GM12801 (cell line): Measurements from ENCODE around the gene SLCO2A1.

Experiments
- TF ChIP-seq, protein P1 (sequence below): IDR thresholded peaks from one replicate; pipeline ENCODE4 v1.5.1; 2011; ENCODE audit warnings: control low read depth; ENCODE audit not compliant: insufficient read length; ENCODE audit errors: extremely low read depth

The SLCO2A1 gene

DNA sequence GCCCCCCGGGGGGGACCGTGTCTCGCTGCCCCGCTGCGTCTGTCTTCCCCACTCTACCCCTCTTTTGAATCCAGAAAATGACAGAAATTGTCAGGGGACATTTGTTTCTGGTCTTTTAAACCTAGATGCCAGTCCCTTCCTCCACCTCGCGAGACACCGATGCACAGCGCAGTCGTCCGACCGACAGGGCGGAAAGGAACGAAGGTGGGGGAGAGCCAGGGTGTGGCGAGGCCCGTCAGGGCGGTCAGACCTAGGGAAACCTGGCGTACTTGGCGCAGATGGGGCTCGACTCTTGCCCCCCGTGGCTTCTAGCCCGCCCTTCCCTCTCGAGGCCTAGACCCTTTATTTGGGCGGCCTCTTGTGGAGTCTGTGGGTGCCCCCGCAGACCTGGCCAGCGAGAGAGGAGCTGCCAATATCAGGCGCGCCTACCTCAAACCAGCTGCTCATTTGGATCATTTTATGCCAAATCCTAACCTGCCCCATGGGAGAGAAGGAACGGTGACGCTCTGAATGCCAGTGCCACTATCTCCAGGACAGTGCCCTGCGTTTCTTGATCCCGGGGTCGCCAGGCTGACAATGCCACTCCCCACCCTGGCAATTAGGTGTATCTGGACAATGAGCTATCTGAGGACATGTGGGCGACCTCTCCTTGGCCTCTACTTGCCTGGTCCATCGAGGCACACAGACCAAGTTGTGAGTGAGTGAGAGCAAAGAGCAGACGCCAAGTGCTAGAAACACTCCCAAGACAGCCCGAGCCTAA lies 133.5 kb downstream of the SLCO2A1 start:
- TF ChIP-seq, protein P1, sequence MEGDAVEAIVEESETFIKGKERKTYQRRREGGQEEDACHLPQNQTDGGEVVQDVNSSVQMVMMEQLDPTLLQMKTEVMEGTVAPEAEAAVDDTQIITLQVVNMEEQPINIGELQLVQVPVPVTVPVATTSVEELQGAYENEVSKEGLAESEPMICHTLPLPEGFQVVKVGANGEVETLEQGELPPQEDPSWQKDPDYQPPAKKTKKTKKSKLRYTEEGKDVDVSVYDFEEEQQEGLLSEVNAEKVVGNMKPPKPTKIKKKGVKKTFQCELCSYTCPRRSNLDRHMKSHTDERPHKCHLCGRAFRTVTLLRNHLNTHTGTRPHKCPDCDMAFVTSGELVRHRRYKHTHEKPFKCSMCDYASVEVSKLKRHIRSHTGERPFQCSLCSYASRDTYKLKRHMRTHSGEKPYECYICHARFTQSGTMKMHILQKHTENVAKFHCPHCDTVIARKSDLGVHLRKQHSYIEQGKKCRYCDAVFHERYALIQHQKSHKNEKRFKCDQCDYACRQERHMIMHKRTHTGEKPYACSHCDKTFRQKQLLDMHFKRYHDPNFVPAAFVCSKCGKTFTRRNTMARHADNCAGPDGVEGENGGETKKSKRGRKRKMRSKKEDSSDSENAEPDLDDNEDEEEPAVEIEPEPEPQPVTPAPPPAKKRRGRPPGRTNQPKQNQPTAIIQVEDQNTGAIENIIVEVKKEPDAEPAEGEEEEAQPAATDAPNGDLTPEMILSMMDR: no peak

DNA sequence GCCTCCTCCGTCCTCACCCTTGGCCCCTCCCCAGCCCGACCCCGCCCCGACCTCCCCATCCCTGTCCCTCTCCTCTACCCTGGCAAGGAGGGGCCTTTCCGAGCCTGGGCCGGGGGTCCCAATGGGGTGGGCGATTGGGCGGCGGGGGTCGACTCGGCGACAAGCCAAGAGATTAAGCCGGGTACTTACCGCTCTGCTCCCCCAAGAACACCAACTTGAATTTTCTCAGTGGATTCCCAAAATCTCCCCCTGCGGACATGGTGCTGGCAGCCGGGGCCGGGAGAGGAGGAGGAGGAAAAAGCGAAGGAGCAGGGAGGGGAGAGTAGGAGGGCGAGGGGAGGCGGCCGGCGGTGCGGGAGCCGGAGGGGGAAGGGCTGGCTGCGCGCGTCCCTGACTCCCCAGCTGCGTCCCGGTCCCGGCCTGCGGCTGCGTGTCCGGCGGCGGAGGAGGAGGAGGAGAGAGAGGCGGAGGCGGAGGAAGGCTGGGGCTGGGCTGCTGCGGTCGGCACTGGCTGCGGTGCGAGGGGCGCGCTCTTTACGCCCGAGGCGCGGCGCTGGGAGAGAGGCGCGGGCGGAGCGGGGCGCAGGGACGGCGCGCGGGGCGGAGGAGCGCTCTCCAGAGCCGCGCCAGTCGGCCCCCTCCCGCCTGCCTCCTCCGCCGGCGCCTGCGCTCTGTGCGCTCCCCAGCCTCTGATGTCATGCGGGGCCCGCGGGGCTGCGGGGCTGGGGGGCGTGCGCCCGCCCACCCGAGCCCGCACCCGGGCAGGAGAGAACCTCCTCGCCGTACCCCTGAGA lies 134.3 kb downstream of the SLCO2A1 start, which contains the start of gene RAB6B:
TSS of gene RAB6B (minus strand) at position 675 of the 794 bp plus-strand sequence. CDS start at position 259, 416 bp downstream.
- TF ChIP-seq, protein P1: no peak

DNA sequence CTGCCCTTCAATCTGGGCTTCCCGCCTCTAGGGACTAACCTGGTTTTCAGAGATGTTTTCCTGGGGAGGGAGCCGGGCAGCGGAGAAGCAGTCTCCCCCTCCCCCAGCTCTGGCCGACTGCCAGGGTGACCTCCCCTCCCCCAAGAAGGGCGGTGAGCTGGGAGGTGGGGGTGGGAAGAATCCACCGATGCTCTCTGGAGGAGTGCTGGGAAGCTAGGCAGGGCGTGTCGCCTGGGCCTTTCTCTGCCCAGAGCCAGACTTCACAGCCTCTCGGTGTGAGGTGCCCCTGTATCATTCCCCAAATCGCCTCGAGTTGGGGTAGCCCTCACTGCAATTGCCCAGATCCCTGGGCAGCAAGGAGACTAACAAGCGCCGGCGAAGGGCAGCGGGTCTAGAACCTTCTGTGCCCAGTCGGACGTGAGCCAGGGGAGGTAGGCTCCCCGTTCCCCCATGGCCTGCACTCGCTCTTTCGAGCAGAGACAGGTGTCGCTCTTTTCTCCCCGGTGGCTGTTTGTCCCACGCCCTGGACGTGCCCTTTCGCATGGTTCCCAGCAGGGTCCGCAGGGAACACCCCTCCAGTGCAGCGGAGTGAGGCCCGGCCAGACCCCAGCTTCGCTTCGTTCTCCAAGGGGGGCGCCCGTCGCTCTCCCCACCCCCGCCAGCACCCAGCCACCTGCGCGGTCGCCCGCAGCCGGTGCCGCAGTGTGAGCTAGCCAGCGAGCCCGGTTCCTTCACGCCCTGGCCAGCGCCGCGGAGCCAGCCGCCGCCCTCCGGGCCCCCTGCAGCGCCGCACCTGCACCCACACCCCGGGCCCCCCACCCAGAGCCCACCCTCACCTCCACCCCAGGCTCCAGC lies 135.1 kb downstream of the SLCO2A1 start:
- TF ChIP-seq, protein P1: no peak

DNA sequence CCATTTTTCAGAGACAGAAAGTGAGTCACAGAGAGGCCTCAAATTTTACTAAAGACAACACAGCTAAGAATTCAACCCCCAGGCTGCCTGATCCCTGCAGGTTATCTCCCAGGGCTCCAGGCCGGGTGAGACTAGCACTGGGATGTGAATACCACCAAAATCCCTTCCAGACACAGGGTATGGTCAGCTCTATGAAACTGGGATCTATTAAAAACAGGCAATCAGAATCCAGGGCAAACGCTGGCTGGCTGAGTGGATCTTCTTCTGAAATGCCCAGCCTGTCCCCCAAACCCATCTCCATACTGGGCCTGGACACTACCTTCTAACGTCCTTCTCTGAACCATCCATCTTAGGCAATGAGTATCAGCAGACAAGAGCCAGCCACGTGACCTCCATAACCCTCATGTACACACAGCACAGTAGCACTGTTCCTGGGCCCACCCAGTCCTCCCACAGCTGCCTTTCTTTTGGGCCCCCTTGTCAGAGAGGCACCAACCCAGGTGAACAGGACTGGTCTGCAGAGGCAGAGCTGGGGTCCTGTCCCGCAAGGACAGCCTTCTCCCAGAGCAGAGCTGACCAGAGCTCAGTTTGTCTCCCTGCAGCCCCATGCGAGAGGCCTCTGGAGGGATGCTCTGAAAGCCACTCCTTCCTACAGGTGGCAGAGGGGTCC lies 135.9 kb downstream of the SLCO2A1 start:
- TF ChIP-seq, protein P1: no peak

DNA sequence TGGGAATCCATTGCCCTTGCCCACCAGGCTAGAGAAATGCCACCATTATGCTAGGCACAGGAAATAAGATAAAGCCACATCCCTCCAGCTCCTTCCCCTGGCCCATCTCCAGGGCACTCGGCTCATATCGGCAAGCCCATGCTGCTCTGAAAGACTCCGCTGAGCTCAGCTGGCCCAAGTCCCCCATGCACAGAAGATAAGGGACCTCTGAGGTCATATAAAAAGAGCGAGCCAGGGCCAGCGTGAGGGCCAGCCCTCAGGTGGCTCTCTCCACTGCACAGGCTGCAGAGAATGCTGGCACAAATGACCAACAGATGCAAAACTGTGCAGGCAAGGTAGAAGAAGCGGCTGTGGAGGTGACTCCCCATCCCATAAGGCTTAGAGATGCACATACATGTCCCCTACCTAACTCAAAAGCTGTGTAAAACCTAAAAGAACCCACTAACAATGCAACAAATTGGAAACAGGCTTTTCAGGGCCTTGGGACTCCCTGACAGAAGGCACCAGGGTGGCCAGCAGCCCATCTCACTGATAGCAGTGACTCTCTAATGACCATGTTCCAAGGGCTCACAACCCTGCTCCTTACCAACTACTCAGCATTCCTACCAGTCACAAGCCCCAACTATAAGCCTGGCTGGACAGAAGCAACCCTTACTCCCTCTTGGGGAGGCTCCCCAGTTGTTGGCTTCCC lies 137.0 kb downstream of the SLCO2A1 start:
- TF ChIP-seq, protein P1: no peak

DNA sequence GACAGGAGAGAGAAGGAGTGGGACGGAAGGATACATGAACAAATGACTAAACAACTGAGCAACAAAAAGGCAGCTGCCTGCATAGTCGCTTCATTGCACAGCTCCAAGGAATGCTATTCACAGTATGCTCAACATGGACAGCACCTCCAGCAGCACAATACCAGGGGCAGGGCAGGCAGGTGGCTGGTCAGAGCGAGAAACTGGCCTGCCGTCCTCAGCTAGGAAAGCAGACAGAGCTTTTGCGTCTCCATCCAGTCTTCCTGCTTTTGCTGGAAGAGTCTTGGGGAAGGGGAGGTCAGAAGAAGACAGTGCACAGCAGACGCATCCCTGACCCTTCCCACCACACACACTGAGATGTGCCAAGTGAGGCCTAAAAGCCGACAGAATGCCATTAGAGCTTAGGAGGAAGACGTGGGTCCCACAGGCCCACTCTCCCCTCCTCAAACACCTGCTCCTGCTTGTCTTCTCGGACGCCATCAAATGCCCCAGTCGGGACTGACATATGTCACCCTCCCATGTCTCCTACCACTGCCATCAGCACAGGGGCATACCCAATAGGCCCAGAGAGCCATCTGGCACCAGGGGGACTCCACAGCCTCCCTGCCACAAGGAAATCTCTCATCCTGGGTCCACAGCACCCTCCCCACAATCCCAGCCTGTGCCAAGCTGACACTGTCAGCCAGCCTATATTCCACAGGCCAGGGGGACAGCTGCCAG lies 137.9 kb downstream of the SLCO2A1 start:
- TF ChIP-seq, protein P1: no peak
